Vagina (tissue), 2 donors: ENCODE measurements around the gene ADAT3. TPM values are rescaled to one million over a fixed set of nuclear protein-coding genes. Genes with fewer than 3 reads are reported as not detected.
"Not testable (repeated sequence)": the region's sequence is repeated elsewhere in the genome, so short reads cannot be mapped to it uniquely, and the experiment has no call there.

ENCODE experiments used
- DNase-seq, 2 donors: peaks; one replicate each; pipeline ENCODE4 v3.0.0-alpha.2; 2017; ENCODE audit errors: extremely low spot score in 2 of 2
- H3K27ac ChIP-seq: fragments of 200-600 bp; sonication (generic); one replicate; pipeline ENCODE4 v1.5.1; 2019
- H3K27me3 ChIP-seq: fragments of 200-600 bp; sonication (generic); one replicate; pipeline ENCODE4 v1.5.1; 2019
- H3K36me3 ChIP-seq, 2 donors: fragments of 200-600 bp; sonication (generic); one replicate each; pipeline ENCODE4 v1.5.1; 2017 to 2019
- H3K4me1 ChIP-seq: fragments of 200-600 bp; sonication (generic); one replicate; pipeline ENCODE4 v1.5.1; 2019
- H3K4me3 ChIP-seq, 2 donors: fragments of 200-600 bp; sonication (generic); 1 replicate in 1 of 2; 2 replicates in 1 of 2; pipeline ENCODE4 v1.5.1; 2016 to 2019
- H3K9me3 ChIP-seq: fragments of 200-600 bp; sonication (generic); one replicate; pipeline ENCODE4 v1.5.1; 2019
- CTCF ChIP-seq, 3 experiments: fragments of 450-650 bp in 2 of 3; fragments of 200-600 bp in 1 of 3; sonication (generic) in 1 of 3; IDR thresholded peaks; one replicate each; pipeline ENCODE4 v1.5.1; 2017 to 2019; ENCODE audit warnings: antibody characterized with exemption in 3 of 3, mild to moderate bottlenecking in 2 of 3, moderate library complexity in 2 of 3
- POLR2A ChIP-seq, 2 donors: fragments of 450-650 bp; IDR thresholded peaks; one replicate each; pipeline ENCODE4 v1.6.1; 2017; ENCODE audit warnings: antibody characterized with exemption in 2 of 2, mild to moderate bottlenecking in 2 of 2, moderate library complexity in 2 of 2
- POLR2AphosphoS5 ChIP-seq, 2 donors: sonication (generic); formaldehyde crosslinking; IDR thresholded peaks; one replicate each; pipeline ENCODE4 v1.9.0; 2017; ENCODE audit warnings: antibody characterized with exemption in 2 of 2, mild to moderate bottlenecking in 2 of 2, low read depth in 1 of 2; ENCODE audit not compliant: insufficient read depth in 1 of 2
- intact Hi-C: fragments of 100-400 bp; cut with DNase I; formaldehyde crosslinking; loops from one replicate; pipeline ENCODE4 v1.15.1; 2023
- total RNA-seq: library from RNA; depleted of rRNA; stranded (reverse); fragments of >200 nt; gene quantifications from one replicate; pipeline ENCODE4 v1.2.3, GENCODE V29; 2016

ADAT3 gene
- total RNA-seq, 1 donor from 2014 or later: 5.2 TPM

GRCh38 chr19:1883784-1884183, 21.4 kb upstream of the ADAT3 start:
- H3K27me3 ChIP-seq: no peaks in the 10 kb centered on the region
- no peaks in the 10 kb centered on the region for H3K36me3 ChIP-seq
- peak overlapping the region; percentile 96 to 98 for H3K4me3 ChIP-seq
- peaks cover 51% of the 10 kb centered on the region for H3K4me1 ChIP-seq
- H3K9me3 ChIP-seq: no peaks in the 10 kb centered on the region
- peak in 1 of 2 donors; percentile 81 for DNase-seq
- intact Hi-C loops: no loop called here
- TF ChIP-seq CTCF (IDR thresholded peaks at IDR 0.05): no peak
- no peak for TF ChIP-seq POLR2A (IDR thresholded peaks at IDR 0.05)
- TF ChIP-seq POLR2AphosphoS5 (IDR thresholded peaks at IDR 0.05; ENCODE audit: insufficient read depth in 1 of 2, low read depth in 1 of 2): no peak
- H3K27ac ChIP-seq: peak overlapping the region; percentile 86

GRCh38 chr19:1884291-1884718, 20.9 kb upstream of the ADAT3 start:
- H3K36me3 ChIP-seq: no peaks in the 10 kb centered on the region
- DNase-seq: peak in 1 of 2 donors; percentile 87
- H3K4me3 ChIP-seq: peak overlapping the region; percentile 96 to 98
- intact Hi-C loops: no loop called here
- no peaks in the 10 kb centered on the region for H3K27me3 ChIP-seq
- no peaks in the 10 kb centered on the region for H3K9me3 ChIP-seq
- peaks cover 51% of the 10 kb centered on the region for H3K4me1 ChIP-seq
- no peak for TF ChIP-seq POLR2A (IDR thresholded peaks at IDR 0.05)
- TF ChIP-seq CTCF (IDR thresholded peaks at IDR 0.05): no peak
- TF ChIP-seq POLR2AphosphoS5 (IDR thresholded peaks at IDR 0.05; ENCODE audit: insufficient read depth in 1 of 2, low read depth in 1 of 2): no peak
- peak overlapping the region; percentile 86 for H3K27ac ChIP-seq

GRCh38 chr19:1884719-1885334, 20.4 kb upstream of the ADAT3 start:
- intact Hi-C loops: no loop called here
- peaks cover 50% of the 10 kb centered on the region for H3K4me1 ChIP-seq
- H3K36me3 ChIP-seq: no peaks in the 10 kb centered on the region
- TF ChIP-seq POLR2A (IDR thresholded peaks at IDR 0.05) (no peak), POLR2AphosphoS5 (IDR thresholded peaks at IDR 0.05; ENCODE audit: insufficient read depth in 1 of 2, low read depth in 1 of 2) (no peak), CTCF (IDR thresholded peaks at IDR 0.05) (no peak)
- peak in 1 of 2 donors; percentile 96 for DNase-seq
- no peaks in the 10 kb centered on the region for H3K27me3 ChIP-seq
- no peaks in the 10 kb centered on the region for H3K9me3 ChIP-seq
- peak overlapping the region; percentile 96 to 98 for H3K4me3 ChIP-seq
- H3K27ac ChIP-seq: peak overlapping the region; percentile 86

GRCh38 chr19:1885398-1886119, 19.6 kb upstream of the ADAT3 start, which contains the start of gene ABHD17A:
ABHD17A (minus strand) TSS chr19:1885496; CDS start chr19:1881566, 3,930 bp downstream.
- DNase-seq: peak in 1 of 2 donors; percentile 96
- H3K27me3 ChIP-seq, H3K9me3 ChIP-seq, intact Hi-C loops, H3K36me3 ChIP-seq: not testable (repeated sequence)
- peak within 1 kb of the TSS; percentile 96 to 98 for H3K4me3 ChIP-seq
- H3K27ac ChIP-seq: peak within 1 kb of the TSS; percentile 86
- peaks cover 42% of the 10 kb centered on the region for H3K4me1 ChIP-seq
- TF ChIP-seq POLR2AphosphoS5 (IDR thresholded peaks at IDR 0.05; ENCODE audit: insufficient read depth in 1 of 2, low read depth in 1 of 2) (peak; percentile 80 to 82), POLR2A (IDR thresholded peaks at IDR 0.05) (peak in 1 of 2 donors; percentile 72)

- intact Hi-C loops, H3K9me3 ChIP-seq, H3K36me3 ChIP-seq, H3K27me3 ChIP-seq, DNase-seq, H3K27ac ChIP-seq, H3K4me3 ChIP-seq: not testable (repeated sequence)
- peaks cover 35% of the 10 kb centered on the region for H3K4me1 ChIP-seq
These were observed 18.8 kb upstream of the ADAT3 start for GRCh38 chr19:1886360-1886759.

- TF ChIP-seq POLR2AphosphoS5 (IDR thresholded peaks at IDR 0.05; ENCODE audit: insufficient read depth in 1 of 2, low read depth in 1 of 2): no peak
- TF ChIP-seq POLR2A (IDR thresholded peaks at IDR 0.05): no peak
- no peak for TF ChIP-seq CTCF (IDR thresholded peaks at IDR 0.05)
- no peaks in the 10 kb centered on the region for H3K27me3 ChIP-seq
- no peak overlapping the region for H3K27ac ChIP-seq
- no peak overlapping the region for H3K4me3 ChIP-seq
- no peaks in the 10 kb centered on the region for H3K36me3 ChIP-seq
- intact Hi-C loops: no loop called here
- no peaks in the 10 kb centered on the region for H3K9me3 ChIP-seq
- H3K4me1 ChIP-seq: peaks cover 15% of the 10 kb centered on the region
- DNase-seq: no peak
These were observed 16.8 kb upstream of the ADAT3 start for GRCh38 chr19:1888385-1888784.
